Esophagus muscularis mucosa (tissue), 4 donors: ENCODE results near the gene SIX3. TPM values are rescaled to one million over a fixed set of nuclear protein-coding genes. Genes with fewer than 3 reads are reported as not detected.
A peak's percentile ranks its signal among the peaks of the same experiment; 100 is the strongest.

Source experiments
- DNase-seq: peaks from one replicate; pipeline ENCODE4 v3.0.0-alpha.2; 2017; ENCODE audit errors: extremely low spot score
- H3K27ac ChIP-seq, 4 donors: fragments of 200-600 bp; sonication (generic); replicated peaks in 1 of 4; 1 replicate in 3 of 4; 2 replicates in 1 of 4; pipeline ENCODE4 v1.5.1; 2016 to 2019; ENCODE audit warnings: mild to moderate bottlenecking in 1 of 4
- H3K27me3 ChIP-seq, 4 donors: fragments of 200-600 bp; sonication (generic); one replicate each; pipeline versions ENCODE4 v1.5.1 to v1.6.0; 2016 to 2019
- H3K36me3 ChIP-seq, 4 donors: fragments of 200-600 bp; sonication (generic); one replicate each; pipeline ENCODE4 v1.5.1; 2016 to 2019
- H3K4me1 ChIP-seq, 4 donors: fragments of 200-600 bp; sonication (generic); one replicate each; pipeline ENCODE4 v1.5.1; 2016 to 2019
- H3K4me3 ChIP-seq, 4 donors: fragments of 200-600 bp; sonication (generic); 1 replicate in 2 of 4; 2 replicates in 2 of 4; pipeline ENCODE4 v1.5.1; 2016 to 2019; ENCODE audit warnings: mild to moderate bottlenecking in 4 of 4, moderate library complexity in 1 of 4
- H3K9me3 ChIP-seq, 4 donors: fragments of 200-600 bp; sonication (generic); 1 replicate in 3 of 4; 2 replicates in 1 of 4; pipeline ENCODE4 v1.5.1; 2016 to 2019
- CTCF ChIP-seq, 3 experiments: fragments of 200-600 bp in 2 of 3; fragments of 450-650 bp in 1 of 3; sonication (generic) in 2 of 3; IDR thresholded peaks; one replicate each; pipeline ENCODE4 v1.5.1; 2017 to 2019; ENCODE audit warnings: antibody characterized with exemption in 3 of 3, mild to moderate bottlenecking in 2 of 3, moderate library complexity in 1 of 3
- EP300 ChIP-seq: sonication (generic); formaldehyde crosslinking; IDR thresholded peaks from one replicate; pipeline ENCODE4 v1.6.1; 2017; ENCODE audit warnings: antibody characterized with exemption
- POLR2A ChIP-seq: fragments of 450-650 bp; IDR thresholded peaks from one replicate; pipeline ENCODE4 v1.6.1; 2017; ENCODE audit warnings: antibody characterized with exemption, moderate library complexity, mild to moderate bottlenecking, low read depth
- POLR2AphosphoS5 ChIP-seq, 2 donors: sonication (generic); formaldehyde crosslinking; IDR thresholded peaks; one replicate each; pipeline ENCODE4 v1.6.1; 2017; ENCODE audit warnings: antibody characterized with exemption in 2 of 2
- WGBS: methylation state at CpG from one replicate; pipeline ENCODE4 v1.1.5; 2018; 5-methylcytosine and 5-hydroxymethylcytosine counted together
- intact Hi-C: fragments of 100-400 bp; cut with DNase I; formaldehyde crosslinking; loops from one replicate; pipeline ENCODE4 v1.15.1; 2023
- total RNA-seq, 4 donors: library from RNA; depleted of rRNA; stranded (reverse); fragments of >200 nt; gene quantifications; one replicate each; pipeline versions ENCODE4 v1.1.0 to v1.2.1, GENCODE V29; 2016

SIX3 gene
- total RNA-seq, 4 donors from 2014 or later, result 0.11 to 0.42 (median 0.18) TPM

GRCh38 chr2:44936275-44936674, 5.2 kb upstream of the SIX3 start:
- peaks cover 11 to 100% (median 96%) of the 10 kb centered on the region in 4 donors for H3K27me3 ChIP-seq
- H3K36me3 ChIP-seq, result no peaks in the 10 kb centered on the region
- no peak overlapping the region for H3K27ac ChIP-seq
- no peaks in the 10 kb centered on the region for H3K9me3 ChIP-seq
- no peak overlapping the region for H3K4me3 ChIP-seq
- intact Hi-C loops, result no loop called here
- WGBS, result 25% methylated on average over 6 of the region's 6 CpGs
- no peak for DNase-seq
- TF ChIP-seq POLR2A, result no peak
- no peak for TF ChIP-seq EP300
- TF ChIP-seq CTCF (IDR thresholded peaks at IDR 0.05), result no peak
- no peak for TF ChIP-seq POLR2AphosphoS5 (IDR thresholded peaks at IDR 0.05)
- H3K4me1 ChIP-seq, result peaks cover 33 to 83% (median 65%) of the 10 kb centered on the region in 4 donors

- H3K27me3 ChIP-seq, result peaks cover 11 to 100% (median 93%) of the 10 kb centered on the region in 4 donors
- TF ChIP-seq POLR2A, result no peak
- no peak for TF ChIP-seq CTCF (IDR thresholded peaks at IDR 0.05)
- no peak for TF ChIP-seq POLR2AphosphoS5 (IDR thresholded peaks at IDR 0.05)
- TF ChIP-seq EP300, result no peak
- H3K4me3 ChIP-seq, result peak overlapping the region in 3 of 4 donors; percentile 5 to 41 (median 21)
- H3K9me3 ChIP-seq, result no peaks in the 10 kb centered on the region
- H3K4me1 ChIP-seq, result peaks cover 33 to 90% (median 72%) of the 10 kb centered on the region in 4 donors
- WGBS, result 25% methylated on average over 9 of the region's 22 CpGs
- no peak for DNase-seq
- no peak overlapping the region for H3K27ac ChIP-seq
- no peaks in the 10 kb centered on the region for H3K36me3 ChIP-seq
- intact Hi-C loops, result no loop called here
Measured at GRCh38 chr2:44936715-44937687, 4.5 kb upstream of the SIX3 start.

GRCh38 chr2:44937688-44938240, 3.7 kb upstream of the SIX3 start:
- peak overlapping the region in 3 of 4 donors; percentile 5 to 41 (median 21) for H3K4me3 ChIP-seq
- intact Hi-C loops, result no loop called here

More at GRCh38 chr2:44937688-44938240, 3.7 kb upstream of the SIX3 start:
- no peak overlapping the region for H3K27ac ChIP-seq
- no peak for DNase-seq
- H3K9me3 ChIP-seq, result no peaks in the 10 kb centered on the region
- TF ChIP-seq POLR2A (no peak), EP300 (no peak), POLR2AphosphoS5 (IDR thresholded peaks at IDR 0.05) (no peak), CTCF (IDR thresholded peaks at IDR 0.05) (no peak)
- 5% methylated on average over 17 of the region's 35 CpGs for WGBS
- no peaks in the 10 kb centered on the region for H3K36me3 ChIP-seq
- peaks cover 38 to 95% (median 76%) of the 10 kb centered on the region in 4 donors for H3K4me1 ChIP-seq
- H3K27me3 ChIP-seq, result peaks cover 11 to 100% (median 93%) of the 10 kb centered on the region in 4 donors
